BJ (cell line): ENCODE data around the gene FOLR1. TPM values are rescaled to one million over a fixed set of nuclear protein-coding genes. Genes with fewer than 3 reads are reported as not detected.

ENCODE experiments used
- CTCF ChIA-PET: fragments of 350-600 bp; formaldehyde crosslinking; extraction: SDS; loops from one replicate; lab custom pipeline; 2021; ENCODE audit warnings: antibody characterized with exemption, inconsistent platforms; lab: Yijun Ruan, JAX
- POLR2A ChIA-PET: fragments of 300-600 bp; sonication (Branson Sonifier 250); formaldehyde crosslinking; extraction: SDS; loops from one replicate; lab custom pipeline; 2021; ENCODE audit warnings: antibody characterized with exemption; lab: Charles Lee
- DNase-seq: peaks from one replicate; pipeline ENCODE4 v3.0.0-alpha.2; 2011; ENCODE audit warnings: low read depth
- H3K27me3 ChIP-seq: 2 replicates; pipeline ENCODE4 v1.6.0; 2011; ENCODE audit warnings: low read length; ENCODE audit not compliant: control insufficient read depth, insufficient read depth
- H3K36me3 ChIP-seq: 2 replicates; pipeline ENCODE4 v1.5.1; 2011; ENCODE audit warnings: low read length; ENCODE audit not compliant: control insufficient read depth, insufficient read depth
- H3K4me3 ChIP-seq: 2 replicates; pipeline ENCODE4 v1.5.1; 2011; ENCODE audit warnings: low read depth, mild to moderate bottlenecking, control low read depth, low read length
- polyA plus RNA-seq: library from polyadenylated mRNA; depleted of rRNA; stranded (reverse); fragments of >200 nt; gene quantifications from 2 replicates; pipeline ENCODE4 v1.2.3, GENCODE V29; 2011
- TF ChIP-seq, protein P1 (sequence below): IDR thresholded peaks from 2 replicates; pipeline ENCODE4 v1.5.1; 2011; ENCODE audit warnings: low read depth, mild to moderate bottlenecking, control low read depth, inconsistent platforms, low read length, moderate library complexity; ENCODE audit not compliant: insufficient read depth

FOLR1 gene
- polyA plus RNA-seq, 1 experiment = 1.2 TPM

DNA sequence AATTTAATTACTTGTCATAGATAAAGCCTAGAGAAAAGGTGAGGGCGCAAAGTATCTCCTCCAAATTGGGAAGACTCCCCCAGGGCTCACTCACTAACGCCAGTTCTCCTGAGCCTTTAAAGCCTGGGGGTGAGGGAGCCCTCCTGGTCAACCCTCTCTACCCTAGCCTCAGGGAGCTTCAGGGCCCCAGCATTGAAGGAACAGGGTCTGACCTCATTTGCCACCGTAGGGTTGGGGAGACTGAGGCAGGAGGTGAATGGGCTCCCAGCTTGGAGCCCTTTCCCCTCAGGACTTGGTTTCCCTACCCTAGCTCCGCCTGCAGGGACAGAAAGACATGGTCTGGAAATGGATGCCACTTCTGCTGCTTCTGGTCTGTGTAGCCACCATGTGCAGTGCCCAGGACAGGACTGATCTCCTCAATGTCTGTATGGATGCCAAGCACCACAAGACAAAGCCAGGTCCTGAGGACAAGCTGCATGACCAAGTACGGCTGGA is 26.4 kb downstream of the FOLR1 start:
- TF ChIP-seq, protein P1, sequence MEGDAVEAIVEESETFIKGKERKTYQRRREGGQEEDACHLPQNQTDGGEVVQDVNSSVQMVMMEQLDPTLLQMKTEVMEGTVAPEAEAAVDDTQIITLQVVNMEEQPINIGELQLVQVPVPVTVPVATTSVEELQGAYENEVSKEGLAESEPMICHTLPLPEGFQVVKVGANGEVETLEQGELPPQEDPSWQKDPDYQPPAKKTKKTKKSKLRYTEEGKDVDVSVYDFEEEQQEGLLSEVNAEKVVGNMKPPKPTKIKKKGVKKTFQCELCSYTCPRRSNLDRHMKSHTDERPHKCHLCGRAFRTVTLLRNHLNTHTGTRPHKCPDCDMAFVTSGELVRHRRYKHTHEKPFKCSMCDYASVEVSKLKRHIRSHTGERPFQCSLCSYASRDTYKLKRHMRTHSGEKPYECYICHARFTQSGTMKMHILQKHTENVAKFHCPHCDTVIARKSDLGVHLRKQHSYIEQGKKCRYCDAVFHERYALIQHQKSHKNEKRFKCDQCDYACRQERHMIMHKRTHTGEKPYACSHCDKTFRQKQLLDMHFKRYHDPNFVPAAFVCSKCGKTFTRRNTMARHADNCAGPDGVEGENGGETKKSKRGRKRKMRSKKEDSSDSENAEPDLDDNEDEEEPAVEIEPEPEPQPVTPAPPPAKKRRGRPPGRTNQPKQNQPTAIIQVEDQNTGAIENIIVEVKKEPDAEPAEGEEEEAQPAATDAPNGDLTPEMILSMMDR = no peak
- CTCF ChIA-PET = interaction anchor here (1.3 kb wide), 1 partner anchor 34 kb away, joined by 3 read pairs; no protein-coding TSS in a partner anchor
- peaks cover 19% of the 10 kb centered on the region for H3K27me3 ChIP-seq
- POLR2A ChIA-PET = no interaction called here
- H3K4me3 ChIP-seq = no peak overlapping the region
- H3K36me3 ChIP-seq = no peaks in the 10 kb centered on the region
- no peak for DNase-seq

DNA sequence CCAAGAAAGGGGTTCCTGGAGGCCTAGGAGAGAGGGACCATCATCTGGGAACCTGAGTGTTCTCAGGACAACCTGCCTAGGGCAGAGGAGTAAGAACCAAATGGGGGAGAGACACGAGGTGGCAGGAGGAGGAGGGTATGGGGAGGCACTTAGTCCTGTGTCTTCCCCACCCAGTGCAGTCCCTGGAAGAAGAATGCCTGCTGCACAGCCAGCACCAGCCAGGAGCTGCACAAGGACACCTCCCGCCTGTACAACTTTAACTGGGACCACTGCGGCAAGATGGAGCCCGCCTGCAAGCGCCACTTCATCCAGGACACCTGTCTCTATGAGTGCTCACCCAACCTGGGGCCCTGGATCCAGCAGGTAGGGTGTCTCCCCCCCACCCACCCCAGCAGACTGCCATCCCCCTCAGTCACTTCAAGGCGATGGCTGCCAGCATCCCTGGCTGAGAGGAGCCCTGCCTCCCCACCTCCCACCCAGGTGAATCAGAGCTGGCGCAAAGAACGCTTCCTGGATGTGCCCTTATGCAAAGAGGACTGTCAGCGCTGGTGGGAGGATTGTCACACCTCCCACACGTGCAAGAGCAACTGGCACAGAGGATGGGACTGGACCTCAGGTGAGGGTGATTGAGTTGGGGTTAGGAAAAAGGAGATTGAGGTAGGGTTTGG is 28.9 kb downstream of the FOLR1 start:
- TF ChIP-seq, protein P1 = no peak
- Histone ChIP-seq H3K4me3 (no peak overlapping the region), H3K27me3 (peaks cover 19% of the 10 kb centered on the region), H3K36me3 (no peaks in the 10 kb centered on the region)
- no peak for DNase-seq
- ChIA-PET POLR2A (no interaction called here), CTCF (interaction anchor here (1.9 kb wide), 1 partner anchor 37 kb away, joined by 5 read pairs; no protein-coding TSS in a partner anchor)

DNA sequence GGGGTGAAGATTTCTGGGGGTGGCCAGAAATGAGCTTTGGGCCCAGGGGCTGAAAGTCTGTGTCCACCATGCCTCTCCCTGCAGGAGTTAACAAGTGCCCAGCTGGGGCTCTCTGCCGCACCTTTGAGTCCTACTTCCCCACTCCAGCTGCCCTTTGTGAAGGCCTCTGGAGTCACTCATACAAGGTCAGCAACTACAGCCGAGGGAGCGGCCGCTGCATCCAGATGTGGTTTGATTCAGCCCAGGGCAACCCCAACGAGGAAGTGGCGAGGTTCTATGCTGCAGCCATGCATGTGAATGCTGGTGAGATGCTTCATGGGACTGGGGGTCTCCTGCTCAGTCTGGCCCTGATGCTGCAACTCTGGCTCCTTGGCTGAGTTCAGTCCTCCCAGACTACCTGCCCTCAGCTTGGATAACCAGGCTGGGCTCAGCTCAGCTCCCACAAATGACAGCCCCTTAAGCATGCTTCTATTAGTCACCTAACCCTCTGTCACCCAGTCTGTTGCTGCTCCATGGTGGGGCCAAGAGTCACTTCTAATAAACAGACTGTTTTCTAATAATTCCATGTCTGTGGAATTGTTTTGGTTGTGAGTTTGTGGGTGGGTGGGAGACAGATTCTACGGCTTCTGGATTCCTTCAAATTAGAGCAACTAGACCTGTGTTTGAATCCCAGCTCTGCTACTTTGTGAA is 29.6 kb downstream of the FOLR1 start:
- Histone ChIP-seq H3K27me3 (peaks cover 16% of the 10 kb centered on the region), H3K36me3 (peaks cover 1% of the 10 kb centered on the region; the same call in 1 of the 2 replicates), H3K4me3 (no peak overlapping the region)
- TF ChIP-seq, protein P1 = no peak
- DNase-seq = no peak
- CTCF ChIA-PET = interaction anchor here (0.9 to 1.9 kb wide), 2 partner anchors 38 to 182 kb away, joined by 3 to 5 read pairs; no protein-coding TSS in a partner anchor
- POLR2A ChIA-PET = no interaction called here

DNA sequence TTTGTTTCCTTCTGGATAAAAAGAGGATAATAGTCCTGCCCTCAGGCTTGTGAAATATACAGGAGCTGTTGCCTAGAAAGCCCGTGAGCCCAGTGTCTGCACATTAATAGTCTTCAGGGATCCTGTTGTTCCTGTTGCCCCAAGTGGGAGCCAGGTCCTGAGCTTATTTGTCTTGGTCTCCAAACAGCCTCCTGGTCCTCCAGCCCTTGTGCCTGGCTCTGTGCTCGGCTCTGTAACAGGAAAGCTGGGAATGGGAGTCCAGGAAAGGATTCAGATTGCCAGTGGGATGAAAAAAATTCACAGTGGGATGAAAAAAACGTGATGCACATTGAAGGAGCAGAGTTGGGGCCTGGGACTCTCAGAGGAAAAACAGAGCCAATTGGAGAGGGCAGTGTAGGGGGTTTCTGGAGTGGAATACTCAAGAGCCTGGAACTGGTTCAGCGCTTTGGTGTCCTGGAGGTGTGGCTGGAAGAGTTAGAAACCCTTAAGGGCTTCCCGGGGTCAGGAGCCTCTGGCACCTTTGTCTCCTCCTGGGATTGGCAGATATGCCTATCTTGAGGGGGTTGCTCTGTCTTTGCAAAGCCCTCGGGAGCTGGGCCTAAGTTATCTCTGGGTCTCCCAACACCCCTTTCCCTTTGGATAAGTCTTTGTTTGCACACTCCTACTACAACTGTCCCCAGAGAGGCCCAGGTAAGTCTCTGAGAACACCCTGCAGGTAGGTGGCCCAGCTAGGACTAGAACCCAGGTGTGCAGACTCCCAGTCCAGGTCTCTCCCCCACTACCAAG is 30.4 kb downstream of the FOLR1 start:
- H3K4me3 ChIP-seq = peak overlapping the region; percentile 81
- ChIA-PET POLR2A (no interaction called here), CTCF (interaction anchor here (0.7 to 7.5 kb wide), 5 partner anchors 15 to 231 kb away, joined by 3 to 57 read pairs (median 3); no protein-coding TSS in a partner anchor)
- H3K27me3 ChIP-seq = peaks cover 14% of the 10 kb centered on the region
- TF ChIP-seq, protein P1 = no peak
- H3K36me3 ChIP-seq = peaks cover 6% of the 10 kb centered on the region
- no peak for DNase-seq
